NB4 (cell line): ENCODE data around the gene CWC25.

Experiments
- CTCF ChIP-seq: IDR thresholded peaks from one replicate; pipeline ENCODE4 v1.5.1; 2012; ENCODE audit warnings: low read depth, low read length
- MAX ChIP-seq: IDR thresholded peaks from 2 replicates; pipeline ENCODE4 v1.6.1; 2011; ENCODE audit warnings: low read depth, low read length
- MYC ChIP-seq: IDR thresholded peaks from 2 replicates; pipeline ENCODE4 v1.6.1; 2011; ENCODE audit warnings: low read depth, low read length
- POLR2A ChIP-seq: IDR thresholded peaks from 2 replicates; pipeline ENCODE4 v1.6.1; 2011; ENCODE audit warnings: mild to moderate bottlenecking; ENCODE audit not compliant: insufficient read length; ENCODE audit errors: extremely low read depth

GRCh38 chr17:38809828-38810227 is 15.3 kb downstream of the CWC25 start:
- no peak for TF ChIP-seq CTCF
- TF ChIP-seq POLR2A, result no peak
- TF ChIP-seq MAX, result no peak
- TF ChIP-seq MYC, result no peak
